ENCODE measurements around the gene ENG.

- TF ChIP-seq POLR2A (IDR thresholded peaks at IDR 0.05; ENCODE audit: low read depth, low read length) = no peak
- TF ChIP-seq MAFK (IDR thresholded peaks at IDR 0.05; ENCODE audit: low read depth, low read length) = no peak
- no peak for TF ChIP-seq CHD1 (IDR thresholded peaks at IDR 0.05; ENCODE audit: low read depth, low read length)
- TF ChIP-seq, protein P1, sequence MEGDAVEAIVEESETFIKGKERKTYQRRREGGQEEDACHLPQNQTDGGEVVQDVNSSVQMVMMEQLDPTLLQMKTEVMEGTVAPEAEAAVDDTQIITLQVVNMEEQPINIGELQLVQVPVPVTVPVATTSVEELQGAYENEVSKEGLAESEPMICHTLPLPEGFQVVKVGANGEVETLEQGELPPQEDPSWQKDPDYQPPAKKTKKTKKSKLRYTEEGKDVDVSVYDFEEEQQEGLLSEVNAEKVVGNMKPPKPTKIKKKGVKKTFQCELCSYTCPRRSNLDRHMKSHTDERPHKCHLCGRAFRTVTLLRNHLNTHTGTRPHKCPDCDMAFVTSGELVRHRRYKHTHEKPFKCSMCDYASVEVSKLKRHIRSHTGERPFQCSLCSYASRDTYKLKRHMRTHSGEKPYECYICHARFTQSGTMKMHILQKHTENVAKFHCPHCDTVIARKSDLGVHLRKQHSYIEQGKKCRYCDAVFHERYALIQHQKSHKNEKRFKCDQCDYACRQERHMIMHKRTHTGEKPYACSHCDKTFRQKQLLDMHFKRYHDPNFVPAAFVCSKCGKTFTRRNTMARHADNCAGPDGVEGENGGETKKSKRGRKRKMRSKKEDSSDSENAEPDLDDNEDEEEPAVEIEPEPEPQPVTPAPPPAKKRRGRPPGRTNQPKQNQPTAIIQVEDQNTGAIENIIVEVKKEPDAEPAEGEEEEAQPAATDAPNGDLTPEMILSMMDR (conservative IDR thresholded peaks at IDR 0.05; ENCODE audit: low read depth, low read length) = no peak
- no peak for TF ChIP-seq MXI1 (IDR thresholded peaks at IDR 0.05; ENCODE audit: borderline replicate concordance, low read depth, low read length)
- no peak for TF ChIP-seq RAD21 (IDR thresholded peaks at IDR 0.05; ENCODE audit: low read length)
- no peak for TF ChIP-seq RFX5 (IDR thresholded peaks at IDR 0.05; ENCODE audit: low read depth, low read length)
- TF ChIP-seq, protein P2, sequence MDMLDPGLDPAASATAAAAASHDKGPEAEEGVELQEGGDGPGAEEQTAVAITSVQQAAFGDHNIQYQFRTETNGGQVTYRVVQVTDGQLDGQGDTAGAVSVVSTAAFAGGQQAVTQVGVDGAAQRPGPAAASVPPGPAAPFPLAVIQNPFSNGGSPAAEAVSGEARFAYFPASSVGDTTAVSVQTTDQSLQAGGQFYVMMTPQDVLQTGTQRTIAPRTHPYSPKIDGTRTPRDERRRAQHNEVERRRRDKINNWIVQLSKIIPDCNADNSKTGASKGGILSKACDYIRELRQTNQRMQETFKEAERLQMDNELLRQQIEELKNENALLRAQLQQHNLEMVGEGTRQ (IDR thresholded peaks at IDR 0.05; ENCODE audit: low read depth, low read length) = no peak
- no peak for TF ChIP-seq SMC3 (IDR thresholded peaks at IDR 0.05; ENCODE audit: low read depth, low read length)
- TF ChIP-seq CEBPB (IDR thresholded peaks at IDR 0.05; ENCODE audit: low read depth, low read length) = no peak
- no peak for TF ChIP-seq FOS (IDR thresholded peaks at IDR 0.05; ENCODE audit: low read depth, low read length)
- no peak for TF ChIP-seq BHLHE40 (IDR thresholded peaks at IDR 0.05; ENCODE audit: low read depth, low read length)
Measured at GRCh38 chr9:127769929-127770582, 84.4 kb downstream of the ENG start.
